GM12872 (cell line): ENCODE data around the gene LRRC66.

Source experiments
- TF ChIP-seq, protein P1 (sequence below): IDR thresholded peaks from 3 replicates; pipeline ENCODE4 v1.5.1; 2011; ENCODE audit warnings: low read depth, mild to moderate bottlenecking, low read length, moderate library complexity; ENCODE audit not compliant: insufficient read depth

LRRC66 gene, protein sequence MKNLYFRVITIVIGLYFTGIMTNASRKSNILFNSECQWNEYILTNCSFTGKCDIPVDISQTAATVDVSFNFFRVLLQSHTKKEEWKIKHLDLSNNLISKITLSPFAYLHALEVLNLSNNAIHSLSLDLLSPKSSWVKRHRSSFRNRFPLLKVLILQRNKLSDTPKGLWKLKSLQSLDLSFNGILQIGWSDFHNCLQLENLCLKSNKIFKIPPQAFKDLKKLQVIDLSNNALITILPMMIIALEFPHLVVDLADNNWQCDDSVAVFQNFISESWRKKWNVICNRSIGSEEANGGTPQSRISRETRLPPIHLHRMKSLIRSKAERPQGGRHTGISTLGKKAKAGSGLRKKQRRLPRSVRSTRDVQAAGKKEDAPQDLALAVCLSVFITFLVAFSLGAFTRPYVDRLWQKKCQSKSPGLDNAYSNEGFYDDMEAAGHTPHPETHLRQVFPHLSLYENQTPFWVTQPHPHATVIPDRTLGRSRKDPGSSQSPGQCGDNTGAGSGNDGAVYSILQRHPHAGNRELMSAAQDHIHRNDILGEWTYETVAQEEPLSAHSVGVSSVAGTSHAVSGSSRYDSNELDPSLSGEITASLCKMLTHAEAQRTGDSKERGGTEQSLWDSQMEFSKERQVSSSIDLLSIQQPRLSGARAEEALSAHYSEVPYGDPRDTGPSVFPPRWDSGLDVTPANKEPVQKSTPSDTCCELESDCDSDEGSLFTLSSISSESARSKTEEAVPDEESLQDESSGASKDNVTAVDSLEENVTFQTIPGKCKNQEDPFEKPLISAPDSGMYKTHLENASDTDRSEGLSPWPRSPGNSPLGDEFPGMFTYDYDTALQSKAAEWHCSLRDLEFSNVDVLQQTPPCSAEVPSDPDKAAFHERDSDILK

DNA sequence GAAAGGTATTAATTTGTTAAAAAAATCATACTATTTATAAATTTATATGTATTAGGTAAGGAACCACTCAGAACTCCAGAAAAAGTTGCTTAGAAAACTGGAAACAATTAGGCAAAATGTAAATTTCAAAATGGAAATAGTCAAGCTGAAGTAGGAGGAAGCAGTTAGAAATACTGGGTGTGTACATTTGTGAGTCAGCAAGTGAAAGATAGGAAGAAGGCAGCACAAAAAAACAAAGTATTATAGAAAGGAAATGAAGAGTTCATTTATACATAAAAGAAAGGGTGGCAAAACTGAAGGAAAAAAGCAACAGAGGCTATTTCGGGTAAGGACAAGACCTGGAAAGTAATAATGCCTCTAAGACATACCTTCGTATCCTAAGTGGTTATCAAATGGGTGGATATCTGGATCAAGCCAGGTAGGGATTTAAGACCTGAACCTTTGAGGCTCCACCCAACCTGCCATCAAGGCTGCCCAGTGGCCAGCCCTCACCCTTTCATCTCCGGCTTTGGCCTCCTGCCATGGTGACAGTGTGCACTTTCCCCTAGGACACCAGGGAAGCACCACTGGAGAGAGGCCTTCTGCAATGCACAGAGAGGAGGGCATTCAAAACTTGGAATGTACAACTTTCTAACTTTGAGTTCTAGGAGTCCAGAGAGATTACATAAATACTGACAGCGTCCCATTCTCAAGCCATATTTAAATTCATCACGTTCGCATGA is at the start of gene LRRC66:
TSS of gene LRRC66 (minus strand) at position 428 of the 722 bp plus-strand sequence. CDS start 2,750 bp downstream, outside the sequence.
- TF ChIP-seq, protein P1, sequence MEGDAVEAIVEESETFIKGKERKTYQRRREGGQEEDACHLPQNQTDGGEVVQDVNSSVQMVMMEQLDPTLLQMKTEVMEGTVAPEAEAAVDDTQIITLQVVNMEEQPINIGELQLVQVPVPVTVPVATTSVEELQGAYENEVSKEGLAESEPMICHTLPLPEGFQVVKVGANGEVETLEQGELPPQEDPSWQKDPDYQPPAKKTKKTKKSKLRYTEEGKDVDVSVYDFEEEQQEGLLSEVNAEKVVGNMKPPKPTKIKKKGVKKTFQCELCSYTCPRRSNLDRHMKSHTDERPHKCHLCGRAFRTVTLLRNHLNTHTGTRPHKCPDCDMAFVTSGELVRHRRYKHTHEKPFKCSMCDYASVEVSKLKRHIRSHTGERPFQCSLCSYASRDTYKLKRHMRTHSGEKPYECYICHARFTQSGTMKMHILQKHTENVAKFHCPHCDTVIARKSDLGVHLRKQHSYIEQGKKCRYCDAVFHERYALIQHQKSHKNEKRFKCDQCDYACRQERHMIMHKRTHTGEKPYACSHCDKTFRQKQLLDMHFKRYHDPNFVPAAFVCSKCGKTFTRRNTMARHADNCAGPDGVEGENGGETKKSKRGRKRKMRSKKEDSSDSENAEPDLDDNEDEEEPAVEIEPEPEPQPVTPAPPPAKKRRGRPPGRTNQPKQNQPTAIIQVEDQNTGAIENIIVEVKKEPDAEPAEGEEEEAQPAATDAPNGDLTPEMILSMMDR: no peak

DNA sequence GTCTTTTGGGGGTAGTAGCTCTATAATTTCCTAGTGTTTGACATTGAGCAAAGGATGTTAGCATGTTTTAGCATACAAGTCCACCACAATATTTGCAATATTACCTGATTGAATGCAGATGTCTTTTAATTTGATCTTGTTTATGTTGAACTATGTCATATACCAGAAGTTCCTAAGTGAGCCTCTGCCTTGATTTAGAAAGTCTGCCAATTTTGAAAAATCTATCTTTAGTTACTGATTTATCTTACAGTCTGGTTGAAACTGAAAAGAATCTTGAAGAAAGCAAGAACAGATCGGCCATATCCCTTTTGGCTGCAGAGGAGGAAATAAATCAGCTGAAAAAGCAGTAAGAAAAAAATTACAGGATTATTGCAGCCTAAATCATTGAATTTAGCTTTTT is 49.4 kb upstream of the LRRC66 start:
- TF ChIP-seq, protein P1: no peak

DNA sequence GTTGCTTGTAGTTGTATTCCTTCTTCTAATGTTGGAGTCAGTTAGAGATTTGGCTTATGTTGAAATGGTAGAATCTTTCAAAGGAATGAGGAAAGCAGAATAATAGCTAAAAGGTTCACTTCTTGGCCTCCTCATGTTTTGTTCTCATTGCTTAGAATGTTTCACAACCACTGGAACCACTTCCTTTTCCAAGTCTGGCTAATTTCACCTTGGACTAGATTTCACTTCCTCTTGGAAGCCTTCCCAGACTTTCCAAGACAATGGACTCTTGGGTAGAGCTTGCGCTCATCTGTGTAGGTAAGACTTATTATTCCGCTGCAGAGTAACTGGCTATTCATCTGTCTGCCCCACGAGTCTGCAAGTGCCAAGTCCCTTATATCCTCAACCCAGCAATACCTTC is 39.2 kb upstream of the LRRC66 start:
- TF ChIP-seq, protein P1: no peak

DNA sequence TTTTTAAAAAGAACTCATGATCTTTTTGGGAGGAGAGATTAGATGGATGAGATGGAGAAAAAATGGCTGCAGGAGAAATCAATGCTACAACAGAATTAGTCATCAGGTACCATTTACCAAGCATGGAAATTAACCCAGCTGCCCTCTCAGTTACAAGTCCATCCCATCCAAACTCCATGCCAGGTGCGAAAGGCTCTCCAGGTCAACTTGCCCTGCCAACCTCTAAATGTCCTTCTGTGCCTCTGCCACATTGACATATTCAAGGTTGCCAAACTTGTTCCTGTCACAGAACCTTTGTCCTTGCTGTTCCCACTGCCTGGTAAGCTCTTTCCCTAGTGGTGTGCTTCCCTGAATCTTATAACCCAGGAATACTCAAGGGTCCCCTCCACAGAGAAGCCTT is 38.1 kb upstream of the LRRC66 start:
- TF ChIP-seq, protein P1: no peak

DNA sequence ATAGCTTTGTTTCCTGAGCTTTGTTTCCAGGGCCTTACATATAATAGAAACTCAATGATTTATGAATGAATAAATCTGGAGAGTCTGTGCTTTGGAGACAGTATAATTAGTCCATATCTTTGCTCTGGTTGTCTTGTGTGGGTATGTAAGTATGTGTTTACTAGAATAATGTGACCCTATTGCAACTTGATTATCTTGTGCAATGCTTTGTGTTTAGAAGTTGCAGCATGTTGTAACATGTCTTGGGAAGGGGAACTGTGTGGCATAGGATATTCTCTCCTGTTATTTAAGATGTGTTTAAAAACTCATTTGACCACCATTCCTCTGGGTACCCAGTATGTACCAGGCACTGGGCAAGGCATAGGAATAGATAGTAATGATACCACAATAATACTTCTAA is 37.0 kb upstream of the LRRC66 start:
- TF ChIP-seq, protein P1: no peak

DNA sequence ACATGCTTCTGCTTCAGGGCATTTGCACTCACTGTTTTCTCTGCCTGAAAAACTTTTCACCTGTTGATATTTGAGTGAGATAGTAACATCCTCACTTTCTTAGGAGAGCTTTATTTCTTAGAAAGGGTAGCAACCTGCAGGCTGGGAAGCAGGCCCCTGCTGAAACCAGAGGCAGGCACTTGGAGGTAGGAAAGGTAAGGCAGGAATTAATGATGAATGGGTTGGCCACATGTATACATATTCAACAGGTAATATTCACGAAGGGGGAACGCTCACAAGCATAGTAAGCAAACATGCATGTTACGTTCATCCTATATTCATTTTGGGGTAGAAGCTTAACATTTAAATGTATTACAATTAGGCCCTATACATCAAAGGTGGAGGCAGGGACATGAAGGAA is 34.1 kb upstream of the LRRC66 start:
- TF ChIP-seq, protein P1: no peak

DNA sequence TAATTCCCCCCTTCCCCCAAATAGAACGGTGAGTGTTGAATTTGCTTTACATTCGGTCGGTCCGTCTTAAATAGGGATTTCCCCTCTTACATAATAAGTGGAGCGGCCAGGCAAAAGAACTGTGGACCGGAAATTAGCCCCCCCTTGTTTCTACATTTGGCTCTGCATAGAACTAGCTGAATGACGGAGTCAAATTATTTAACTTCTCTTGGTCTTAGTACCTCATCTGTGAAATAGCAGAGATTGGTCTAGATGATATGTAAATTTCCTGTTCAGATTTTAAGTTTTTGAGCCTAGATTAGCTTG is 32.3 kb upstream of the LRRC66 start:
- TF ChIP-seq, protein P1: no peak
